ENCODE data around the gene ARHGAP42.
"Not testable (repeated sequence)": the region's sequence is repeated elsewhere in the genome, so short reads cannot be mapped to it uniquely, and the experiment has no call there.

ARHGAP42 gene

GRCh38 chr11:101008961-101009689 is 322.0 kb downstream of the ARHGAP42 start:
- no peak for TF ChIP-seq CTCF (conservative IDR thresholded peaks at IDR 0.05; ENCODE audit: low read depth, low read length)
- no peak for DNase-seq (ENCODE audit: low read depth)
- no peak overlapping the region for H3K4me3 ChIP-seq (ENCODE audit: low read length)

- no peak for DNase-seq (ENCODE audit: low read depth)
- no peak for TF ChIP-seq CTCF (conservative IDR thresholded peaks at IDR 0.05; ENCODE audit: low read depth, low read length)
- H3K4me3 ChIP-seq (ENCODE audit: low read length), result no peak overlapping the region
Observed at GRCh38 chr11:101009690-101010055, 322.6 kb downstream of the ARHGAP42 start.

GRCh38 chr11:101010899-101011298 is 323.8 kb downstream of the ARHGAP42 start:
- H3K4me3 ChIP-seq (ENCODE audit: low read length), result no peak overlapping the region
- no peak for TF ChIP-seq CTCF (conservative IDR thresholded peaks at IDR 0.05; ENCODE audit: low read depth, low read length)
- DNase-seq (ENCODE audit: low read depth), result no peak

DNA sequence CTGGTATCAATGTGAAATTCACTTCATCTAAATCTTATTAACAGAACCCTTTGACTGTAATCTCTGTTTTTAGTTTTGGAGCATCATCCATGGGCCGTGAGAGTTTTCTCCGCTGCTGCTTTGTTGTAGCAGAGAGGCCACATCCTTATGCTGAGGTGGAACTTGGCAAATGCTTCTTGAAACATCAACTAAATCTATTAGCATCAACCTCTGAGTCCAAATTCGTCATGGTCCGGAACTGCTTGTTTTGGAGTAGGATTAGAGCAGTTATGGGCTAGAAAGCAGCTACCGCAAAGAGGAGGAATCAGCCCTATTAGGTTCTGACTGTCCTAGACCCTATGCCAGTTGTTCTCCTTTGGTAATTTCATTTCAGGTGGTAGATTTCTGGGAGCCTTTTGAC is 324.8 kb downstream of the ARHGAP42 start:
- TF ChIP-seq CTCF (conservative IDR thresholded peaks at IDR 0.05; ENCODE audit: low read depth, low read length), result no peak
- no peak overlapping the region for H3K4me3 ChIP-seq (ENCODE audit: low read length)
- DNase-seq (ENCODE audit: low read depth), result no peak

DNA sequence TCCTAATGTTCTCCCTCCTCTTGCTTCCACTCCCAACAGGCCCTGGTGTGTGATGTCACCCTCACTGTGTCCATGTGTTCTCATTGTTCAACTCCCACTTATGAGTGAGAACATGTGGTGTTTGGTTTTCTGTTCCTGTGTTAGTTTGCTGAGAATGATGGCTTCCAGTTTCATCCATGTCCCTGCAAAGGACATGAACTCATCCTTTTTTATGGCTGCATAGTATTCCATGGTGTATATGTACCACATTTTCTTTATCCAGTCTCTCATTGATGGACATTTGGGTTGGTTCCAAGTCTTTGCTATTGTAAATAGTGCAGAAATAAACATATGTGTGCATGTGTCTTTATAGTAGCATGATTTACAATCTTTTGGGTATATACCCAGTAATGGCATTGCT is 326.6 kb downstream of the ARHGAP42 start:
- not testable (repeated sequence) for H3K4me3 ChIP-seq (ENCODE audit: low read length); DNase-seq (ENCODE audit: low read depth)

GRCh38 chr11:101014600-101015285 is 327.7 kb downstream of the ARHGAP42 start:
- no peak overlapping the region for H3K4me3 ChIP-seq (ENCODE audit: low read length)
- no peak for TF ChIP-seq CTCF (conservative IDR thresholded peaks at IDR 0.05; ENCODE audit: low read depth, low read length)
- DNase-seq (ENCODE audit: low read depth), result no peak

GRCh38 chr11:101019870-101020269 is 332.8 kb downstream of the ARHGAP42 start:
- no peak overlapping the region for H3K4me3 ChIP-seq (ENCODE audit: low read length)
- DNase-seq (ENCODE audit: low read depth), result no peak
- no peak for TF ChIP-seq CTCF (conservative IDR thresholded peaks at IDR 0.05; ENCODE audit: low read depth, low read length)

All from retinal pigment epithelial cell (primary cell).